ENCODE results near the gene PDE1C.
A peak's percentile ranks its signal among the peaks of the same experiment; 100 is the strongest.

PDE1C gene

GRCh38 chr7:32059289-32060011 is 10.8 kb downstream of the PDE1C start:
- Mint-ChIP-seq H3K36me3 (ENCODE audit: low read depth) (no peaks in the 10 kb centered on the region), H3K4me1 (peaks cover 45% of the 10 kb centered on the region), H3K27me3 (ENCODE audit: low read depth) (peaks cover 7% of the 10 kb centered on the region), H3K9me3 (peaks cover 2% of the 10 kb centered on the region), H3K27ac (peak overlapping the region; percentile 22 to 62 (median 27)), H3K4me3 (peak overlapping the region; percentile 11 to 48 (median 26))
- TF ChIP-seq, protein P1, sequence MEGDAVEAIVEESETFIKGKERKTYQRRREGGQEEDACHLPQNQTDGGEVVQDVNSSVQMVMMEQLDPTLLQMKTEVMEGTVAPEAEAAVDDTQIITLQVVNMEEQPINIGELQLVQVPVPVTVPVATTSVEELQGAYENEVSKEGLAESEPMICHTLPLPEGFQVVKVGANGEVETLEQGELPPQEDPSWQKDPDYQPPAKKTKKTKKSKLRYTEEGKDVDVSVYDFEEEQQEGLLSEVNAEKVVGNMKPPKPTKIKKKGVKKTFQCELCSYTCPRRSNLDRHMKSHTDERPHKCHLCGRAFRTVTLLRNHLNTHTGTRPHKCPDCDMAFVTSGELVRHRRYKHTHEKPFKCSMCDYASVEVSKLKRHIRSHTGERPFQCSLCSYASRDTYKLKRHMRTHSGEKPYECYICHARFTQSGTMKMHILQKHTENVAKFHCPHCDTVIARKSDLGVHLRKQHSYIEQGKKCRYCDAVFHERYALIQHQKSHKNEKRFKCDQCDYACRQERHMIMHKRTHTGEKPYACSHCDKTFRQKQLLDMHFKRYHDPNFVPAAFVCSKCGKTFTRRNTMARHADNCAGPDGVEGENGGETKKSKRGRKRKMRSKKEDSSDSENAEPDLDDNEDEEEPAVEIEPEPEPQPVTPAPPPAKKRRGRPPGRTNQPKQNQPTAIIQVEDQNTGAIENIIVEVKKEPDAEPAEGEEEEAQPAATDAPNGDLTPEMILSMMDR (IDR thresholded peaks at IDR 0.05; ENCODE audit: unreplicated experiment in 3 of 3) = no peak

- no peaks in the 10 kb centered on the region for H3K36me3 Mint-ChIP-seq (ENCODE audit: low read depth)
- H3K9me3 Mint-ChIP-seq = peaks cover 2% of the 10 kb centered on the region
- no peaks in the 10 kb centered on the region for H3K27me3 Mint-ChIP-seq (ENCODE audit: low read depth)
- TF ChIP-seq, protein P1 (IDR thresholded peaks at IDR 0.05; ENCODE audit: unreplicated experiment in 3 of 3) = no peak
- peak overlapping the region in 2 of 3 experiments; percentile 21 to 37 for H3K27ac Mint-ChIP-seq
- peak overlapping the region in 1 of 3 experiments; percentile 45 for H3K4me3 Mint-ChIP-seq
- peaks cover 45% of the 10 kb centered on the region for H3K4me1 Mint-ChIP-seq
Measured at GRCh38 chr7:32058002-32058401, 12.2 kb downstream of the PDE1C start.

DNA sequence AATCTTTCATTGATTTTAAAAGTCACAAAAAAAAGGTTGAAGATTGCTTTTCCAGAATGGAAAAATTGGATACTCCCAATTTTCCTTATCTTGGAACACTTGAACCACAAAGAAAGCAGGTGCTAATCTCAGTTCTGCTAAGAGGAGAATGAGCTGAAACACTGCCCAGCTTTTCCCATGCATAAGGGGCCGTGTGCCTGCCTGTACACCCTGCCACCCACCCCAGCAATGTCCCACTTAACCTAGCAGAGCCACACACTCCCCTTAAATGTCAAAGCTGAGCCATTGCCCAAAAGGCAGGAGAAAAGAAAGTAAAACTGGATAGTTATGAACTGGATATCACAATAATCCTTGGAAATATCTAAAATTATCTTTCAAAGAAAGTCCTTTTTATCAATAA is 13.4 kb downstream of the PDE1C start:
- H3K9me3 Mint-ChIP-seq = peaks cover 2% of the 10 kb centered on the region
- TF ChIP-seq, protein P1 (IDR thresholded peaks at IDR 0.05; ENCODE audit: unreplicated experiment in 3 of 3) = no peak
- H3K4me1 Mint-ChIP-seq = peaks cover 37% of the 10 kb centered on the region
- no peaks in the 10 kb centered on the region for H3K27me3 Mint-ChIP-seq (ENCODE audit: low read depth)
- no peak overlapping the region for H3K27ac Mint-ChIP-seq
- H3K4me3 Mint-ChIP-seq = no peak overlapping the region
- H3K36me3 Mint-ChIP-seq (ENCODE audit: low read depth) = no peaks in the 10 kb centered on the region

DNA sequence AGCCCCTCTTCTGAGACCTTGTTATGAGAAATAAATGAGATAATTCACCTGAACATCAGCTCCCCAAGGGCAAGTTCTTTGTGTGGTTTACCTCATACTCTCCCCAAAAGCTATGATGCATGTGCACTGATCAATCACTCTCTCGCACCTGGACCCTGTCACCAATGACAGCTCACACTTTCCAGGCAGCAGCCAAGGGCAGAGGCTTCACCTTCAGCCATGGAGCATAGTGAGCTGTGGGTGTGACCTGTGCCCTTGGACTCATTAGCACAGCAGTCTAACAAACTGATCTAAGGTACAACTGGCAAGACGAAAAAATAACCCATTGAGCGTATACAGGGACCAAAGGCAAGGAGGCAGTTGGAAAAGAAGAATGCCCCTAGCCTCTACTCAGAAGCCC is 17.0 kb downstream of the PDE1C start:
- no peaks in the 10 kb centered on the region for H3K36me3 Mint-ChIP-seq (ENCODE audit: low read depth)
- H3K27ac Mint-ChIP-seq = no peak overlapping the region
- TF ChIP-seq, protein P1 (IDR thresholded peaks at IDR 0.05; ENCODE audit: unreplicated experiment in 3 of 3) = no peak
- no peak overlapping the region for H3K4me3 Mint-ChIP-seq
- H3K9me3 Mint-ChIP-seq = peaks cover 2% of the 10 kb centered on the region
- H3K27me3 Mint-ChIP-seq (ENCODE audit: low read depth) = peaks cover 3% of the 10 kb centered on the region
- H3K4me1 Mint-ChIP-seq = peaks cover 18% of the 10 kb centered on the region

- peak overlapping the region in 1 of 3 experiments; percentile 55 for H3K27ac Mint-ChIP-seq
- TF ChIP-seq, protein P1 (IDR thresholded peaks at IDR 0.05; ENCODE audit: unreplicated experiment in 3 of 3) = no peak
- no peak overlapping the region for H3K4me3 Mint-ChIP-seq
- H3K4me1 Mint-ChIP-seq = peaks cover 5% of the 10 kb centered on the region
- peaks cover 4% of the 10 kb centered on the region for H3K27me3 Mint-ChIP-seq (ENCODE audit: low read depth)
- peaks cover 2% of the 10 kb centered on the region for H3K9me3 Mint-ChIP-seq
- no peaks in the 10 kb centered on the region for H3K36me3 Mint-ChIP-seq (ENCODE audit: low read depth)
Measured at GRCh38 chr7:32051128-32051527, 19.1 kb downstream of the PDE1C start.

GRCh38 chr7:32049599-32049998 is 20.6 kb downstream of the PDE1C start:
- peak overlapping the region in 1 of 3 experiments; percentile 63 for H3K27ac Mint-ChIP-seq
- H3K36me3 Mint-ChIP-seq (ENCODE audit: low read depth) = no peaks in the 10 kb centered on the region
- H3K4me1 Mint-ChIP-seq = peaks cover 5% of the 10 kb centered on the region
- H3K4me3 Mint-ChIP-seq = no peak overlapping the region
- peaks cover under 1% of the 10 kb centered on the region for H3K9me3 Mint-ChIP-seq
- peaks cover 4% of the 10 kb centered on the region for H3K27me3 Mint-ChIP-seq (ENCODE audit: low read depth)
- TF ChIP-seq, protein P1 (IDR thresholded peaks at IDR 0.05; ENCODE audit: unreplicated experiment in 3 of 3) = no peak

Measured in nephron (organoid).